IMR-90 (cell line): ENCODE measurements around the gene MDH1. TPM values are rescaled to one million over a fixed set of nuclear protein-coding genes. Genes with fewer than 3 reads are reported as not detected.

Experiments
- ATAC-seq: fragments of 200-7000 bp; cut with Tn5 transposase; 2 replicates; pipeline ENCODE4 v1.9.1; 2020; ENCODE audit warnings: low read depth, mild to moderate bottlenecking, moderate library complexity
- BruUV-seq: library from RNA; stranded (reverse); fragments of 400-500 nt; replicated peaks from 2 replicates; lab custom pipeline; 2021; lab: Mats Ljungman, UMichigan
- CTCF ChIA-PET: fragments of 300-600 bp; formaldehyde crosslinking; extraction: SDS; loops from one replicate; lab custom pipeline; 2021; ENCODE audit warnings: antibody characterized with exemption; lab: Yijun Ruan, JAX
- POLR2A ChIA-PET: fragments of 300-600 bp; sonication (Branson Sonifier 250); formaldehyde crosslinking; loops from one replicate; lab custom pipeline; 2022; ENCODE audit warnings: antibody characterized with exemption; ENCODE audit not compliant: unreplicated experiment; lab: Charles Lee
- DNase-seq: peaks from one replicate; pipeline ENCODE4 v3.0.0; 2013
- H2AFZ ChIP-seq: replicated peaks from 2 replicates; pipeline ENCODE3; 2013; ENCODE audit warnings: low read length, mild to moderate bottlenecking; ENCODE audit not compliant: poor library complexity
- H2AK5ac ChIP-seq: 2 replicates; pipeline ENCODE4 v1.6.1; 2013; ENCODE audit warnings: low read depth, low read length, inconsistent platforms
- H2AK9ac ChIP-seq: replicated peaks from 2 replicates; pipeline ENCODE3; 2013; ENCODE audit warnings: mild to moderate bottlenecking, low read depth, low read length, moderate library complexity; ENCODE audit not compliant: poor library complexity
- H2BK120ac ChIP-seq: 2 replicates; pipeline ENCODE4 v1.6.1; 2013; ENCODE audit warnings: low read depth, low read length, inconsistent platforms
- H2BK15ac ChIP-seq: 3 replicates; pipeline ENCODE4 v1.6.1; 2013; ENCODE audit warnings: low read depth, low read length, inconsistent platforms
- H2BK20ac ChIP-seq: 2 replicates; pipeline ENCODE4 v1.6.1; 2013; ENCODE audit warnings: low read depth, mild to moderate bottlenecking, inconsistent platforms, low read length, moderate library complexity
- H2BK5ac ChIP-seq: 2 replicates; pipeline ENCODE4 v1.6.1; 2013; ENCODE audit warnings: mild to moderate bottlenecking, low read depth, low read length, inconsistent platforms; ENCODE audit not compliant: poor library complexity, severe bottlenecking
- H3K14ac ChIP-seq: replicated peaks from 2 replicates; pipeline ENCODE4 v1.6.1; 2013; ENCODE audit warnings: low read depth, low read length, inconsistent platforms
- H3K18ac ChIP-seq: 2 replicates; pipeline ENCODE4 v1.6.1; 2013; ENCODE audit warnings: low read depth, low read length, control low read depth
- H3K23ac ChIP-seq: 2 replicates; pipeline ENCODE4 v1.6.1; 2013; ENCODE audit warnings: low read depth, low read length, inconsistent platforms
- H3K27ac ChIP-seq: 2 replicates; pipeline ENCODE4 v1.5.1; 2013; ENCODE audit warnings: mild to moderate bottlenecking, control low read depth, low read length; ENCODE audit not compliant: insufficient read depth
- H3K27me3 ChIP-seq: 2 replicates; pipeline ENCODE4 v1.6.1; 2013; ENCODE audit warnings: low read length; ENCODE audit not compliant: control insufficient read depth, insufficient read depth
- H3K36me3 ChIP-seq: 2 replicates; pipeline ENCODE4 v1.6.1; 2013; ENCODE audit warnings: low read length, mixed read lengths; ENCODE audit not compliant: control insufficient read depth, insufficient read depth
- H3K4ac ChIP-seq: 2 replicates; pipeline ENCODE4 v1.6.1; 2013; ENCODE audit warnings: low read depth, low read length, inconsistent platforms
- H3K4me1 ChIP-seq: 2 replicates; pipeline ENCODE4 v1.6.1; 2013; ENCODE audit warnings: low read length, mixed read lengths; ENCODE audit not compliant: control insufficient read depth, insufficient read depth
- H3K4me2 ChIP-seq: 2 replicates; pipeline ENCODE4 v1.6.1; 2013; ENCODE audit warnings: low read depth, mild to moderate bottlenecking, control low read depth, low read length, moderate library complexity
- H3K4me3 ChIP-seq: 2 replicates; pipeline ENCODE4 v1.5.1; 2013; ENCODE audit warnings: low read depth, mild to moderate bottlenecking, control low read depth, low read length, moderate library complexity; ENCODE audit not compliant: insufficient read depth
- H3K56ac ChIP-seq: 2 replicates; pipeline ENCODE4 v1.6.1; 2013; ENCODE audit warnings: low read length, inconsistent platforms; ENCODE audit not compliant: insufficient read depth; ENCODE audit errors: extremely low read depth
- H3K79me1 ChIP-seq, 2 experiments: 2 replicates each; pipeline ENCODE4 v1.6.1; 2013; ENCODE audit warnings: low read length in 2 of 2, inconsistent platforms in 1 of 2, low read depth in 1 of 2
- H3K9ac ChIP-seq: 2 replicates; pipeline ENCODE4 v1.6.1; 2013; ENCODE audit warnings: low read depth, low read length, control low read depth
- H3K9me1 ChIP-seq: 2 replicates; pipeline ENCODE4 v1.6.1; 2013; ENCODE audit warnings: low read length, inconsistent platforms; ENCODE audit not compliant: insufficient read depth
- H3K9me3 ChIP-seq: 2 replicates; pipeline ENCODE4 v1.6.1; 2013; ENCODE audit warnings: low read length; ENCODE audit not compliant: control insufficient read depth, insufficient read depth
- H4K20me1 ChIP-seq: 2 replicates; pipeline ENCODE4 v1.6.1; 2013; ENCODE audit warnings: low read length, inconsistent platforms; ENCODE audit not compliant: insufficient read depth
- H4K5ac ChIP-seq: 2 replicates; pipeline ENCODE4 v1.6.1; 2013; ENCODE audit warnings: mild to moderate bottlenecking, low read depth, low read length, control low read depth
- H4K8ac ChIP-seq, 2 experiments: 2 replicates each; pipeline ENCODE4 v1.6.1; 2013; ENCODE audit warnings: low read depth in 2 of 2, low read length in 2 of 2, control low read depth in 1 of 2, inconsistent platforms in 1 of 2
- H4K91ac ChIP-seq: 2 replicates; pipeline ENCODE4 v1.6.1; 2013; ENCODE audit warnings: low read depth, low read length, inconsistent platforms; ENCODE audit not compliant: insufficient read depth
- CEBPB ChIP-seq: IDR thresholded peaks from 2 replicates; pipeline ENCODE4 v1.6.1; 2012; ENCODE audit warnings: low read depth, low read length, improper control_type of control experiment
- CTCF ChIP-seq: conservative IDR thresholded peaks from 2 replicates; pipeline ENCODE4 v1.5.1; 2012; ENCODE audit warnings: mild to moderate bottlenecking, low read depth, low read length, improper control_type of control experiment
- FOS ChIP-seq: fragments of 150-350 bp; IDR thresholded peaks from 2 replicates; pipeline ENCODE4 v1.6.1; 2016; ENCODE audit warnings: low read depth, low read length
- MAFK ChIP-seq: IDR thresholded peaks from 2 replicates; pipeline ENCODE4 v1.6.1; 2012; ENCODE audit warnings: low read depth, low read length, improper control_type of control experiment
- MAZ ChIP-seq: IDR thresholded peaks from 2 replicates; pipeline ENCODE4 v1.6.1; 2012; ENCODE audit warnings: low read depth, mild to moderate bottlenecking, low read length, improper control_type of control experiment, moderate library complexity, borderline replicate concordance
- NFE2L2 ChIP-seq: fragments of 150-350 bp; IDR thresholded peaks from 2 replicates; pipeline ENCODE4 v1.6.1; 2016; ENCODE audit warnings: low read depth, mild to moderate bottlenecking, low read length
- POLR2A ChIP-seq: IDR thresholded peaks from 2 replicates; pipeline ENCODE4 v1.6.1; 2012; ENCODE audit warnings: mild to moderate bottlenecking, low read depth, low read length
- RAD21 ChIP-seq: IDR thresholded peaks from 2 replicates; pipeline ENCODE4 v1.6.1; 2012; ENCODE audit warnings: low read length, improper control_type of control experiment
- WGBS, 2 experiments: methylation state at CpG; one replicate each; pipeline versions ENCODE4 v1.1.5 to v1.1.7; 2013; ENCODE audit warnings: missing lambda C conversion rate in 2 of 2; ENCODE audit not compliant: insufficient read length in 1 of 2; ENCODE audit errors: extremely low coverage in 2 of 2; 5-methylcytosine and 5-hydroxymethylcytosine counted together
- dilution Hi-C: fragments of 300-500 bp; cut with HindIII; formaldehyde crosslinking; loops from one replicate; pipeline ENCODE4 v1.14.3; 2018; ENCODE audit warnings: low sequenced_read_pairs; ENCODE audit not compliant: unreplicated experiment
- in situ Hi-C: fragments of 300-500 bp; cut with MboI; formaldehyde crosslinking; loops from 3 replicates; pipeline ENCODE4 v1.14.3; 2019; ENCODE audit warnings: low sequenced_read_pairs, inconsistent platforms, mixed read lengths
- intact Hi-C: fragments of 100-400 bp; cut with micrococcal nuclease; formaldehyde crosslinking; loops from 2 replicates; pipeline ENCODE4 v1.10.0; 2022
- polyA plus RNA-seq, 3 experiments: library from polyadenylated mRNA; depleted of rRNA; stranded (reverse); fragments of >200 nt; gene quantifications; 2 replicates each; pipeline ENCODE4 v1.2.3, GENCODE V29; 2012; ENCODE audit warnings: low replicate concordance in 1 of 3
- total RNA-seq: library from RNA; depleted of rRNA; stranded (reverse); fragments of >200 nt; gene quantifications from 2 replicates; pipeline ENCODE4 v1.2.3, GENCODE V29; 2012
- TF ChIP-seq, protein P1 (sequence below): fragments of 150-350 bp; IDR thresholded peaks from 2 replicates; pipeline ENCODE4 v1.6.1; 2017; ENCODE audit warnings: mild to moderate bottlenecking, antibody characterized with exemption, low read length, low read depth
- TF ChIP-seq, protein P2 (sequence below): fragments of 150-350 bp; IDR thresholded peaks from 2 replicates; pipeline ENCODE4 v1.6.1; 2016; ENCODE audit warnings: low read depth, mild to moderate bottlenecking, low read length, moderate library complexity, borderline replicate concordance

Gene MDH1
- total and polyA plus RNA-seq, 2 of the 4 experiments (the other 2 are of a cell fraction), result 195 to 248 TPM

DNA sequence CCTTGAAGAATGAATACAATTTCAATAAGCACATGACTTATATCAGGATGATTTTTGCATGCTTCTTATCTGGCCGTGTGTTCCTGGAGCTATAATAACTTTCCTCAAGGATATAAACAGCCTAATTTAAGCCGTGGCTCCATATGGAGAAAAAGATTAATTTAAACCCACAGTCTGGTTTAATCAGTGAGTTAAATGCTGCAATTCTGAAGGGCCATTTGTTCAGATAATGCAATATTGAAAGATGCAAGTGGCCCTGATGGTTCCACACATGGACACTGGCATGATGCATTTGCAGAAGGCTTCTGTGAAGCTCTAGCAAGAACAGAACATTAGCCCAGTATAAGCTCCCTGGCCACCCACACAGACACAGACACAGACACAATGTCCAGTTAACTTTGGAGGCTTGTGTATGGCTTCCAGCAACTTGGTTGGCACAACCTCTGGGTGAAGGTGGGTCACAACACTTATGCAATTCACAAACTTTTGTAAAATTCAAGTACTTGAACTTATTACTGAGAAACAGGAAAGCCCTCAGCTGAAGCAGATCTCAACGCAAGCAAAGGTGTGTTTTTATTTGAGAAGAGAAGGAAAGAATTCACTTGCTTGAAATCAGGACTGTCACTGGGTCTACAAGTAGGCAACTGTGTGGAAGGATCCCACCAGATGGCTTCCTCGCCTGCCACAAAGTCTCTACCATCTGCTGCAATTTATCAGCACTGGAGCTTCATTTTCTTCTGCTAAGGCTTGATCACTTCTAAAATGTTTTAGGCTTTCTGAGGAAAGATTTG is 63.3 kb downstream of the MDH1 start (continued):
- no peak for TF ChIP-seq CTCF

- Histone ChIP-seq H3K79me1 (no peaks in the 10 kb centered on the region), H3K14ac (no peak overlapping the region), H3K4me3 (no peak overlapping the region), H4K5ac (no peak overlapping the region), H4K8ac (no peak overlapping the region), H3K27me3 (peaks cover 2% of the 10 kb centered on the region; the same call in 1 of the 2 replicates), H3K23ac (no peak overlapping the region), H3K9me3 (no peaks in the 10 kb centered on the region), H3K9ac (no peak overlapping the region), H3K9me1 (no peaks in the 10 kb centered on the region), H3K27ac (no peak overlapping the region), H3K36me3 (no peaks in the 10 kb centered on the region), H2AK9ac (no peak overlapping the region), H3K4ac (no peak overlapping the region), H2BK5ac (no peak overlapping the region), H3K4me1 (no peaks in the 10 kb centered on the region), H3K18ac (no peak overlapping the region), H2BK120ac (no peak overlapping the region), H3K4me2 (no peak overlapping the region), H4K20me1 (no peaks in the 10 kb centered on the region), H3K56ac (no peak overlapping the region), H2BK15ac (no peak overlapping the region), H2BK20ac (no peak overlapping the region), H2AFZ (no peak overlapping the region), H4K91ac (no peak overlapping the region), H2AK5ac (no peak overlapping the region)
- CTCF ChIA-PET, result interaction anchor here (0.5 kb wide), 1 partner anchor 885 kb away, joined by 3 read pairs; no protein-coding TSS in a partner anchor
- no CpG with 5 or more reads among the region's 2 CpGs for WGBS, 2 experiments
- DNase-seq (no peak), ATAC-seq (no peak)
- no peak for TF ChIP-seq MAZ
- TF ChIP-seq RAD21, result no peak
- TF ChIP-seq FOS, result no peak
- no peak for TF ChIP-seq NFE2L2
- TF ChIP-seq CEBPB, result no peak
- TF ChIP-seq, protein P1, sequence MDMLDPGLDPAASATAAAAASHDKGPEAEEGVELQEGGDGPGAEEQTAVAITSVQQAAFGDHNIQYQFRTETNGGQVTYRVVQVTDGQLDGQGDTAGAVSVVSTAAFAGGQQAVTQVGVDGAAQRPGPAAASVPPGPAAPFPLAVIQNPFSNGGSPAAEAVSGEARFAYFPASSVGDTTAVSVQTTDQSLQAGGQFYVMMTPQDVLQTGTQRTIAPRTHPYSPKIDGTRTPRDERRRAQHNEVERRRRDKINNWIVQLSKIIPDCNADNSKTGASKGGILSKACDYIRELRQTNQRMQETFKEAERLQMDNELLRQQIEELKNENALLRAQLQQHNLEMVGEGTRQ, result no peak
- TF ChIP-seq CTCF, result no peak
- TF ChIP-seq, protein P2, sequence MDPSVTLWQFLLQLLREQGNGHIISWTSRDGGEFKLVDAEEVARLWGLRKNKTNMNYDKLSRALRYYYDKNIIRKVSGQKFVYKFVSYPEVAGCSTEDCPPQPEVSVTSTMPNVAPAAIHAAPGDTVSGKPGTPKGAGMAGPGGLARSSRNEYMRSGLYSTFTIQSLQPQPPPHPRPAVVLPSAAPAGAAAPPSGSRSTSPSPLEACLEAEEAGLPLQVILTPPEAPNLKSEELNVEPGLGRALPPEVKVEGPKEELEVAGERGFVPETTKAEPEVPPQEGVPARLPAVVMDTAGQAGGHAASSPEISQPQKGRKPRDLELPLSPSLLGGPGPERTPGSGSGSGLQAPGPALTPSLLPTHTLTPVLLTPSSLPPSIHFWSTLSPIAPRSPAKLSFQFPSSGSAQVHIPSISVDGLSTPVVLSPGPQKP, result no peak
- no peak for TF ChIP-seq MAFK
- TF ChIP-seq POLR2A, result no peak
- in situ Hi-C loops, result no loop called here
- dilution Hi-C loops, result no loop called here
- POLR2A ChIA-PET, result no interaction called here
- intact Hi-C loops, result no loop called here
- no TSS peak for BruUV-seq
Measured at GRCh38 chr2:63652652-63652985, 63.9 kb downstream of the MDH1 start.
